Activated CD4-positive, alpha-beta T cell treated with anti-CD3 and anti-CD28 coated beads, Interleukin-2, Interleukin-6, amounts not matched to agents 100 ng/mL and 50 ng/mL, durations not matched to agents 16 hours and 8 hours (primary cell): ENCODE data around the gene FBXL7.

Source experiments
- DNase-seq: peaks from one replicate; pipeline ENCODE4 v3.0.0-alpha.2; 2020

Gene FBXL7

GRCh38 chr5:15545082-15545481 lies 45.1 kb downstream of the FBXL7 start:
- no peak for DNase-seq

- no peak for DNase-seq
Observed at GRCh38 chr5:15547261-15547839, 47.4 kb downstream of the FBXL7 start.

- DNase-seq = no peak
Observed at GRCh38 chr5:15549961-15550360, 50.0 kb downstream of the FBXL7 start.

- DNase-seq = no peak
Observed at GRCh38 chr5:15550502-15551112, 50.6 kb downstream of the FBXL7 start.

GRCh38 chr5:15551113-15551504 lies 51.1 kb downstream of the FBXL7 start:
- no peak for DNase-seq

GRCh38 chr5:15554542-15554941 lies 54.6 kb downstream of the FBXL7 start:
- DNase-seq = no peak

GRCh38 chr5:15555176-15555575 lies 55.2 kb downstream of the FBXL7 start:
- DNase-seq = no peak

- DNase-seq = no peak
Observed at GRCh38 chr5:15558240-15558639, 58.3 kb downstream of the FBXL7 start.

- DNase-seq = no peak
Observed at GRCh38 chr5:15558681-15559080, 58.7 kb downstream of the FBXL7 start.

GRCh38 chr5:15560421-15560820 lies 60.4 kb downstream of the FBXL7 start:
- DNase-seq = no peak

- DNase-seq = no peak
Observed at GRCh38 chr5:15564523-15564922, 64.5 kb downstream of the FBXL7 start.

- DNase-seq = no peak
Observed at GRCh38 chr5:15564957-15565356, 65.0 kb downstream of the FBXL7 start.

GRCh38 chr5:15566306-15566705 lies 66.3 kb downstream of the FBXL7 start:
- DNase-seq = no peak

GRCh38 chr5:15566789-15567188 lies 66.8 kb downstream of the FBXL7 start:
- DNase-seq = no peak

- DNase-seq = no peak
Observed at GRCh38 chr5:15570491-15570890, 70.5 kb downstream of the FBXL7 start.

GRCh38 chr5:15571081-15571480 lies 71.1 kb downstream of the FBXL7 start:
- DNase-seq = no peak

- no peak for DNase-seq
Observed at GRCh38 chr5:15571618-15572017, 71.6 kb downstream of the FBXL7 start.

- DNase-seq = no peak
Observed at GRCh38 chr5:15573590-15573989, 73.6 kb downstream of the FBXL7 start.

- DNase-seq = no peak
Observed at GRCh38 chr5:15574128-15574527, 74.1 kb downstream of the FBXL7 start.

- no peak for DNase-seq
Observed at GRCh38 chr5:15574806-15575325, 74.9 kb downstream of the FBXL7 start.

- no peak for DNase-seq
Observed at GRCh38 chr5:15575666-15576065, 75.7 kb downstream of the FBXL7 start.

GRCh38 chr5:15577132-15577531 lies 77.2 kb downstream of the FBXL7 start:
- no peak for DNase-seq

- no peak for DNase-seq
Observed at GRCh38 chr5:15577831-15578230, 77.9 kb downstream of the FBXL7 start.

- no peak for DNase-seq
Observed at GRCh38 chr5:15579193-15579990, 79.4 kb downstream of the FBXL7 start.
